Endothelial cell (in vitro differentiated cells): ENCODE results near the gene PGM2. TPM values are rescaled to one million over a fixed set of nuclear protein-coding genes. Genes with fewer than 3 reads are reported as not detected.

ENCODE experiments used
- DNase-seq: peaks from one replicate; pipeline ENCODE4 v3.0.0; 2021; ENCODE audit warnings: low spot score
- H3K27ac Mint-ChIP-seq: one replicate; pipeline ENCODE4 v1.8.0; 2021; ENCODE audit warnings: mixed read lengths, inconsistent platforms; ENCODE audit not compliant: unreplicated experiment
- H3K27me3 Mint-ChIP-seq: one replicate; pipeline ENCODE4 v1.8.0; 2021; ENCODE audit warnings: mild to moderate bottlenecking, moderate library complexity, mixed read lengths, inconsistent platforms; ENCODE audit not compliant: unreplicated experiment
- H3K36me3 Mint-ChIP-seq: one replicate; pipeline ENCODE4 v1.8.0; 2021; ENCODE audit warnings: mild to moderate bottlenecking, low read depth, mixed read lengths, inconsistent platforms; ENCODE audit not compliant: unreplicated experiment
- H3K4me1 Mint-ChIP-seq: one replicate; pipeline ENCODE4 v1.8.0; 2021; ENCODE audit warnings: mild to moderate bottlenecking, mixed read lengths, inconsistent platforms; ENCODE audit not compliant: unreplicated experiment
- H3K4me3 Mint-ChIP-seq: one replicate; pipeline ENCODE4 v1.8.0; 2021; ENCODE audit warnings: mild to moderate bottlenecking, mixed read lengths, inconsistent platforms; ENCODE audit not compliant: unreplicated experiment
- H3K9me3 Mint-ChIP-seq: one replicate; pipeline ENCODE4 v1.8.0; 2021; ENCODE audit warnings: mixed read lengths, inconsistent platforms; ENCODE audit not compliant: unreplicated experiment
- CTCF ChIP-seq: fragments of 200-600 bp; sonication (generic); IDR thresholded peaks from one replicate; pipeline ENCODE4 v1.5.0; 2021; ENCODE audit warnings: antibody characterized with exemption; ENCODE audit not compliant: unreplicated experiment
- total RNA-seq: library from RNA; stranded (reverse); fragmentation: NEBNext Ultra II Directional; extraction: Animal tissue kit (Norgen Biotek cat#: 25700); gene quantifications from one replicate; pipeline ENCODE4 v1.2.1, GENCODE V29; 2021; ENCODE audit not compliant: unreplicated experiment

Gene PGM2
- total RNA-seq, 1 donor from 2014 or later, result 16.6 TPM

GRCh38 chr4:37858872-37859271 is 32.4 kb downstream of the PGM2 start:
- no peaks in the 10 kb centered on the region for H3K4me1 Mint-ChIP-seq
- H3K36me3 Mint-ChIP-seq, result no peaks in the 10 kb centered on the region
- no peaks in the 10 kb centered on the region for H3K27me3 Mint-ChIP-seq
- H3K9me3 Mint-ChIP-seq, result no peaks in the 10 kb centered on the region
- TF ChIP-seq CTCF, result no peak
- no peak overlapping the region for H3K27ac Mint-ChIP-seq
- H3K4me3 Mint-ChIP-seq, result no peak overlapping the region
- DNase-seq, result no peak

GRCh38 chr4:37860266-37860665 is 33.8 kb downstream of the PGM2 start:
- Mint-ChIP-seq H3K27ac (no peak overlapping the region), H3K36me3 (no peaks in the 10 kb centered on the region), H3K4me1 (no peaks in the 10 kb centered on the region), H3K9me3 (no peaks in the 10 kb centered on the region), H3K27me3 (no peaks in the 10 kb centered on the region), H3K4me3 (no peak overlapping the region)
- no peak for DNase-seq
- TF ChIP-seq CTCF, result no peak

- H3K4me3 Mint-ChIP-seq, result no peak overlapping the region
- no peaks in the 10 kb centered on the region for H3K4me1 Mint-ChIP-seq
- peaks cover 1% of the 10 kb centered on the region for H3K27me3 Mint-ChIP-seq
- DNase-seq, result no peak
- no peak overlapping the region for H3K27ac Mint-ChIP-seq
- no peaks in the 10 kb centered on the region for H3K9me3 Mint-ChIP-seq
- no peak for TF ChIP-seq CTCF
- H3K36me3 Mint-ChIP-seq, result no peaks in the 10 kb centered on the region
These were observed 36.5 kb downstream of the PGM2 start for GRCh38 chr4:37862961-37863360.

GRCh38 chr4:37864786-37865185 is 38.3 kb downstream of the PGM2 start:
- TF ChIP-seq CTCF, result no peak
- no peak overlapping the region for H3K4me3 Mint-ChIP-seq
- no peaks in the 10 kb centered on the region for H3K9me3 Mint-ChIP-seq
- DNase-seq, result no peak
- peaks cover 1% of the 10 kb centered on the region for H3K27me3 Mint-ChIP-seq
- no peak overlapping the region for H3K27ac Mint-ChIP-seq
- no peaks in the 10 kb centered on the region for H3K36me3 Mint-ChIP-seq
- no peaks in the 10 kb centered on the region for H3K4me1 Mint-ChIP-seq

- TF ChIP-seq CTCF, result no peak
- Mint-ChIP-seq H3K27ac (no peak overlapping the region), H3K4me1 (no peaks in the 10 kb centered on the region), H3K4me3 (no peak overlapping the region), H3K36me3 (no peaks in the 10 kb centered on the region), H3K27me3 (peaks cover 1% of the 10 kb centered on the region), H3K9me3 (no peaks in the 10 kb centered on the region)
- DNase-seq, result no peak
These were observed 39.0 kb downstream of the PGM2 start for GRCh38 chr4:37865450-37865849.
